NCI-H1694 (cell line): ENCODE data around the gene LYPD6B.

Source experiments
- DNase-seq: peaks from one replicate; lab custom pipeline; 2025; lab: John Stamatoyannopoulos, UW

Gene LYPD6B

GRCh38 chr2:149125031-149125725, 86.7 kb downstream of the LYPD6B start:
- DNase-seq: no peak

GRCh38 chr2:149129433-149129832, 90.9 kb downstream of the LYPD6B start:
- no peak for DNase-seq

- DNase-seq: no peak
These were observed 93.8 kb downstream of the LYPD6B start for GRCh38 chr2:149132339-149132738.

- no peak for DNase-seq
These were observed 94.4 kb downstream of the LYPD6B start for GRCh38 chr2:149132901-149133300.

- no peak for DNase-seq
These were observed 95.9 kb downstream of the LYPD6B start for GRCh38 chr2:149134335-149134923.

- DNase-seq: no peak
These were observed 97.6 kb downstream of the LYPD6B start for GRCh38 chr2:149136111-149136510.

GRCh38 chr2:149141046-149141445, 102.5 kb downstream of the LYPD6B start:
- DNase-seq: no peak

- DNase-seq: no peak
These were observed 105.2 kb downstream of the LYPD6B start for GRCh38 chr2:149143734-149144133.

GRCh38 chr2:149145314-149146295, 107.1 kb downstream of the LYPD6B start:
- DNase-seq: no peak

GRCh38 chr2:149146876-149147275, 108.4 kb downstream of the LYPD6B start:
- DNase-seq: no peak

GRCh38 chr2:149148194-149149006, 109.9 kb downstream of the LYPD6B start:
- DNase-seq: no peak

GRCh38 chr2:149149007-149149297, 110.5 kb downstream of the LYPD6B start:
- no peak for DNase-seq

GRCh38 chr2:149152469-149152953, 114.0 kb downstream of the LYPD6B start:
- no peak for DNase-seq

- DNase-seq: no peak
These were observed 116.9 kb downstream of the LYPD6B start for GRCh38 chr2:149155196-149155969.

GRCh38 chr2:149155988-149156387, 117.5 kb downstream of the LYPD6B start:
- DNase-seq: no peak

GRCh38 chr2:149156971-149157740, 118.7 kb downstream of the LYPD6B start:
- DNase-seq: peak; percentile 75

GRCh38 chr2:149158957-149159356, 120.5 kb downstream of the LYPD6B start:
- DNase-seq: no peak

GRCh38 chr2:149160195-149160594, 121.7 kb downstream of the LYPD6B start:
- peak; percentile 37 for DNase-seq

GRCh38 chr2:149160701-149161217, 122.3 kb downstream of the LYPD6B start:
- DNase-seq: peak; percentile 45
